Stimulated activated memory B cell treated with anti-CD40 and anti-IgM and Interleukin-4, amounts not matched to agents 10 μg/mL and 1 μg/mL and 100 μg/mL, for 72 hours (primary cell): ENCODE results near the gene DDB1.

Experiments used
- ATAC-seq: fragments of 150-1000 bp; cut with Tn5 transposase; 2 replicates; pipeline ENCODE4 v1.10.0; 2021
- H3K27ac Mint-ChIP-seq: one replicate; pipeline ENCODE4 v1.8.0; 2022; ENCODE audit warnings: mild to moderate bottlenecking, mixed read lengths
- H3K27me3 Mint-ChIP-seq: one replicate; pipeline ENCODE4 v1.8.0; 2022; ENCODE audit warnings: mixed read lengths
- H3K36me3 Mint-ChIP-seq: one replicate; pipeline ENCODE4 v1.8.0; 2022; ENCODE audit warnings: mixed read lengths
- H3K4me1 Mint-ChIP-seq: one replicate; pipeline ENCODE4 v1.8.0; 2022; ENCODE audit warnings: mixed read lengths
- H3K4me3 Mint-ChIP-seq: one replicate; pipeline ENCODE4 v1.8.0; 2022; ENCODE audit warnings: mild to moderate bottlenecking, moderate library complexity, mixed read lengths
- H3K9me3 Mint-ChIP-seq: one replicate; pipeline ENCODE4 v1.8.0; 2022; ENCODE audit warnings: mixed read lengths

DDB1 gene

DNA sequence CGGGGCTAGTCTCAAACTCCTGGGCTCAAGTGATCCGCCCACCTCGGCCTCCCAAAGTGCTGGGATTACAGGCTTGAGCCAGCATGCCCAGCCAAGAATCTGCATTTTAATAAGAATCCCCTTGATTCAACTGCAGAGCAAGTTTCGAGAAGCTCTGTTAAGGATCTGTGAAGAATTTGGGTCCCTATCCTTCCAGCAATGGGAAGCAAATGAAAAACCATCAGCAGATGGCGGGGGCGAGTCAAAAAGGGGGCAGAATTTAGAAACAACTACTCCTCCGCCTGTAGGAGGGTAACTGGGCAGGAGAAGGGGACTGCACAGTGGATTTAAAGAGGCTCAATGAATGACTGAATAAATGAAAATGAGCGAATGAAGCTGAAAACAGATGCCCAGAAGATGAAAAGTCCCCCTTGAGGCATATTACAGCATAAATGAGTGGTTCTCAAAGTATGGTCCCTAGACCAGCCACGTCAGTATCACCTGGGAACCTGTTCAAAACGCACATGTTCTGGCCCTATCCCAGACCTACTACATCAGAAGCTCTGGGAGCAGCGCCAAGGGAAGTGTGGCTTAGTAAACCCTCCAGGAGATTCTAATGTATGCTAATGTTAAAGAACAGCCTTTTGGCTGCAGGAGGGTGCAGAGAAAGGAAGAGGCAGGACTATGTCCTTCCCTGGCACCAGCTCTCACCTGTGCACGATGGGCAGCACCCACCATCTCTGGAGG is 52.8 kb downstream of the DDB1 start:
- Mint-ChIP-seq H3K9me3 (peaks cover 5% of the 10 kb centered on the region), H3K4me3 (no peak overlapping the region), H3K36me3 (peaks cover 14% of the 10 kb centered on the region), H3K27ac (no peak overlapping the region), H3K27me3 (no peaks in the 10 kb centered on the region), H3K4me1 (peaks cover 6% of the 10 kb centered on the region)
- ATAC-seq = no peak

- no peaks in the 10 kb centered on the region for H3K27me3 Mint-ChIP-seq
These were observed 54.9 kb downstream of the DDB1 start for GRCh38 chr11:61278001-61278470.

GRCh38 chr11:61277186-61278000 is 55.5 kb downstream of the DDB1 start:
- peaks cover 3% of the 10 kb centered on the region for H3K9me3 Mint-ChIP-seq
- peaks cover 5% of the 10 kb centered on the region for H3K36me3 Mint-ChIP-seq
- no peaks in the 10 kb centered on the region for H3K27me3 Mint-ChIP-seq
- no peak for ATAC-seq
- H3K4me3 Mint-ChIP-seq = no peak overlapping the region
- peaks cover 6% of the 10 kb centered on the region for H3K4me1 Mint-ChIP-seq
- no peak overlapping the region for H3K27ac Mint-ChIP-seq

More at GRCh38 chr11:61278001-61278470, 54.9 kb downstream of the DDB1 start:
- H3K9me3 Mint-ChIP-seq = peaks cover 3% of the 10 kb centered on the region
- no peak overlapping the region for H3K27ac Mint-ChIP-seq
- no peak overlapping the region for H3K4me3 Mint-ChIP-seq
- H3K36me3 Mint-ChIP-seq = peaks cover 5% of the 10 kb centered on the region
- no peak for ATAC-seq
- peaks cover 6% of the 10 kb centered on the region for H3K4me1 Mint-ChIP-seq

- Mint-ChIP-seq H3K36me3 (no peaks in the 10 kb centered on the region), H3K27ac (no peak overlapping the region), H3K4me3 (no peak overlapping the region), H3K4me1 (no peaks in the 10 kb centered on the region), H3K9me3 (no peaks in the 10 kb centered on the region), H3K27me3 (no peaks in the 10 kb centered on the region)
- ATAC-seq = no peak
These were observed 57.7 kb downstream of the DDB1 start for GRCh38 chr11:61275191-61275590.

GRCh38 chr11:61274084-61274483 is 58.8 kb downstream of the DDB1 start:
- H3K36me3 Mint-ChIP-seq = no peaks in the 10 kb centered on the region
- no peaks in the 10 kb centered on the region for H3K9me3 Mint-ChIP-seq
- no peaks in the 10 kb centered on the region for H3K27me3 Mint-ChIP-seq
- H3K4me1 Mint-ChIP-seq = no peaks in the 10 kb centered on the region
- no peak overlapping the region for H3K4me3 Mint-ChIP-seq
- H3K27ac Mint-ChIP-seq = no peak overlapping the region
- ATAC-seq = no peak

GRCh38 chr11:61273178-61274078 is 59.5 kb downstream of the DDB1 start:
- ATAC-seq = no peak
- Mint-ChIP-seq H3K36me3 (no peaks in the 10 kb centered on the region), H3K4me1 (no peaks in the 10 kb centered on the region), H3K4me3 (no peak overlapping the region), H3K9me3 (no peaks in the 10 kb centered on the region), H3K27me3 (no peaks in the 10 kb centered on the region), H3K27ac (no peak overlapping the region)

GRCh38 chr11:61272731-61273130 is 60.2 kb downstream of the DDB1 start:
- Mint-ChIP-seq H3K36me3 (no peaks in the 10 kb centered on the region), H3K27me3 (no peaks in the 10 kb centered on the region), H3K4me3 (no peak overlapping the region), H3K9me3 (no peaks in the 10 kb centered on the region), H3K27ac (no peak overlapping the region), H3K4me1 (no peaks in the 10 kb centered on the region)
- no peak for ATAC-seq

DNA sequence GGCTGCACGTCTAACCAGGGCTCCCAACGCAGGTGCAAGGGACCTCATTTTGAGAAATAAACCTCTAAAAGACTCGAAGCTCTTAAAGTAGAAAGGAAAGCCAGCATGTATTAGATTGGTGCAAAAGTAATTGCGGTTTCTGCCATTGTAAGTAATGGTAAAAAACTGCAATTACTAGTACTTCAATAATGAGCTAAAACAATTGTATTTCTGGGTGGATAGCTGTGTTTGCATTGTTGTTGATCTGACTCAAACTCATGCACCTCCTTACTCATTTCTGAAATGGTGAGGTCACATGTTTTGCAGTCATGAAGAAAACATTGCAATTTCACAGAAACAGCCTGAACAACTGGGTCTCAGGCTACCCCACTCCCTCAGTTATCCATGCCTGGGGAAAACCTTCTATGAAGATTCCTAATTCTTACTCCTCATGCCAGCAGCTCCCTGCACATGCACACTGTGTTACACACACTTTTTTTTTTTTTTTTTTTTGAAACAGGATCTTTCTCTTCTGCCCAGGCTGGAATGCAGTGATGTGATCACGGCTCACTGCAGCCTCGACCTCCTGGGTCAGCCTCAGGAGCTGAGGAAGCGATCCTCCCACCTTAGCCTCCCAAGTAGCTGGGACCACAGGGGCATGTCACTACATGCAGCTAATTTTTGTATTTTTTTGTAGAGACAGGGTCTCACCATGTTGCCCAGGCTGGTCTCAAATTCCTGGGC is 62.4 kb downstream of the DDB1 start:
- Mint-ChIP-seq H3K27ac (no peak overlapping the region), H3K27me3 (no peaks in the 10 kb centered on the region), H3K9me3 (no peaks in the 10 kb centered on the region), H3K4me3 (no peak overlapping the region), H3K36me3 (no peaks in the 10 kb centered on the region), H3K4me1 (no peaks in the 10 kb centered on the region)
- ATAC-seq = no peak

DNA sequence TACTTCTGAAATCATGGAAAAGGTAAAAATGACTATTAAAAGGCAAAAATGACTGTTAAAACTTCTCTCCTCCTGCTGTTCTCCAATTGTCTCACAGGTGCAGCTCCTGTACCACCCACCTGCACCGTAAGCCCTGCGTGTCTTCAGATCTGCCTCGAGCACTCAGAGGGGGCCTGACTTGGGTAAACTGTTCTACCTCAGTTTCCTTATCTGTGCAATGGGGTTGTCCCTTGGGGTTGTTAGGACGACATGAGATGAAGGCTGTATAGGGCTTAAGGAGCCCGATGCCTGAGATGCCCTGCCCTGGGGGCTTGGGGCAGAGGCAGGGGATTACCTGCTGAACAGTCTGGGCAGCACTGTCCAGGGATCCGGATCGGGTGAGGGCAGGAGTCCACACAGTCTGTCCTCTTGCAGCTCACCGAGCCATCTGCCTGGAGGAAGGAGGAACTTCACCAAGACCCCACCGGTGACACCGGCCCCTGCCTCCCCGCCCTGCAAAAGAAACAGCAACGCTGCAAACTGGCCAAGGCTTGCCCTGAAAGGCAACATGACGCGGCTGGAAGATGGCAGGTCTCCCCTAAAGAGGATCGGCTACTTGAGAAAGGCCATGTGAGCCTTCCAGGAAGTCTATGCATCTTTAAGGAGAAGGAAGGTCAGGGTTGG is 64.2 kb downstream of the DDB1 start:
- Mint-ChIP-seq H3K27me3 (no peaks in the 10 kb centered on the region), H3K9me3 (no peaks in the 10 kb centered on the region), H3K36me3 (no peaks in the 10 kb centered on the region), H3K4me1 (no peaks in the 10 kb centered on the region), H3K27ac (no peak overlapping the region), H3K4me3 (no peak overlapping the region)
- ATAC-seq = no peak

DNA sequence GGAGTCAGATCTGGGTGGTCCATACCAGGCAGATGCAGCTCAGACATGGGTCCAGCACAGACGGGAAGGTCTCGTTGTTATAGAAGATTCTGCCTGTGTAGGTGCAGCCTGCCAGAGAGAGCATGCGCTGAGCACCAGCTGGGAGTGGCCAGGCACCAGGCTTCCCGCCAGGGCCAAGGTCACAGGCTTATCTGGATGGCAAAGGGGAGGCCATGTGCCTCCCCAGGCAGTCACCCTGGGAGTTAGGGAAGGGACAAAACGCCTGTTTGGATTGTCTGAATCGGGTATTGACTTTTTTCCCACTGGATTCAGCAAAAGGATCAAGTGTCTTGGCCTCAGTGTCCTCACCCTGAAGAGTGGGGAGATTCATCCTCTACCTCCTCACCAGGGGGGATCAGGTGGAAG is 65.5 kb downstream of the DDB1 start:
- Mint-ChIP-seq H3K9me3 (no peaks in the 10 kb centered on the region), H3K27me3 (no peaks in the 10 kb centered on the region), H3K4me1 (no peaks in the 10 kb centered on the region), H3K27ac (no peak overlapping the region), H3K4me3 (no peak overlapping the region), H3K36me3 (no peaks in the 10 kb centered on the region)
- ATAC-seq = no peak

- Mint-ChIP-seq H3K36me3 (no peaks in the 10 kb centered on the region), H3K27ac (no peak overlapping the region), H3K27me3 (no peaks in the 10 kb centered on the region), H3K4me1 (no peaks in the 10 kb centered on the region), H3K4me3 (no peak overlapping the region), H3K9me3 (no peaks in the 10 kb centered on the region)
- no peak for ATAC-seq
These were observed 66.3 kb downstream of the DDB1 start for GRCh38 chr11:61266602-61267001.

GRCh38 chr11:61265357-61265756 is 67.5 kb downstream of the DDB1 start:
- Mint-ChIP-seq H3K36me3 (no peaks in the 10 kb centered on the region), H3K9me3 (no peaks in the 10 kb centered on the region), H3K27ac (no peak overlapping the region), H3K4me1 (no peaks in the 10 kb centered on the region), H3K27me3 (no peaks in the 10 kb centered on the region), H3K4me3 (no peak overlapping the region)
- ATAC-seq = no peak

DNA sequence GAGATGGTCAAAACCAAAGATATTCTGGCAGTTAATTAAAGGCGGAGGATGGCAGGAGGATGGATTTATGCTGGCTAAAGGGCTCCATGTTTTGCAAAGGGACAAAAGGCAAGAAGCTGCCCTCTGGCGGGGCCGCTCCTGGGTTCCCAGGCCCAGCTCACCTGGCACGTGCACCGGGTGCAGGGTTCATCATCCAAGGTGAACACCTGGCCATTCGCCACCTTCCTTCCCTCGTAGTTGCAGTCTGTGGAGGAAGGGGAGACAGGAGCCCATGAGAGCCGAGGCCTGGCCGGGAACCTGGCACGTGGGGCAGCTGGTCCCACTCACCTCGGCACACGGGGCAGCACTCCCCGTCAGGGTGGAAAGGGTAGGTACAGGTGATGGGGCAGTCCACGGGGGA is 68.1 kb downstream of the DDB1 start:
- H3K27me3 Mint-ChIP-seq = no peaks in the 10 kb centered on the region
- no peak for ATAC-seq
- H3K36me3 Mint-ChIP-seq = no peaks in the 10 kb centered on the region
- H3K27ac Mint-ChIP-seq = no peak overlapping the region
- H3K4me1 Mint-ChIP-seq = no peaks in the 10 kb centered on the region
- H3K9me3 Mint-ChIP-seq = no peaks in the 10 kb centered on the region
- no peak overlapping the region for H3K4me3 Mint-ChIP-seq

DNA sequence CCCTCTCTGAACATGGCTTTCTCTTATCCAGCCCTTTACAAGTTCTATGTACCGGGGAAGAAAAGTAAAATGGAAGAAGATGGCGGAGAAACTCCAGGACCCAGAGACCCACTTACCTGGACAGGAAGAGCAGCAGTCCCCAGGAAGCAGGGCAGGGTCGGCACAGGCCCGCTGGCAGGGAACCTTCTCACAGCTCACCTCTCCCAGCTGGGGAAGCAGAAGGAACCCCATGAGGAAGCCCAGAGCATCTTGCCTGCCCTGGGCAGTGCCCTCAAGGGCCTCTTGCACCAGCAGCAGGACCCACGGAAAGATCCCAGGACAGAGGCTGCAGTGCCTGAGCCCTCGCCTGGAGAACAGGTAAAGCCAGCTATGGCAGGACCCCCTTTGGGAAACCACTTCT is 68.5 kb downstream of the DDB1 start:
- Mint-ChIP-seq H3K36me3 (no peaks in the 10 kb centered on the region), H3K4me3 (no peak overlapping the region), H3K27me3 (no peaks in the 10 kb centered on the region), H3K9me3 (no peaks in the 10 kb centered on the region), H3K27ac (no peak overlapping the region), H3K4me1 (no peaks in the 10 kb centered on the region)
- ATAC-seq = no peak
